WTC11 (cell line): ENCODE measurements around the gene CD276. TPM values are rescaled to one million over a fixed set of nuclear protein-coding genes. Genes with fewer than 3 reads are reported as not detected.

Experiments
- ATAC-seq: fragments of 200-7000 bp; cut with Tn5 transposase; 2 replicates; pipeline ENCODE4 v1.10.0; 2021; ENCODE audit warnings: mild to moderate bottlenecking, moderate library complexity
- CTCF ChIA-PET: fragments of 300-600 bp; sonication (Branson Sonifier 250); formaldehyde crosslinking; loops from one replicate; lab custom pipeline; 2021; ENCODE audit warnings: antibody characterized with exemption; lab: Charles Lee
- POLR2A ChIA-PET: fragments of 350-600 bp; sonication (Branson Sonifier 250); formaldehyde crosslinking; loops from one replicate; lab custom pipeline; 2021; ENCODE audit warnings: antibody characterized with exemption; lab: Charles Lee
- DNase-seq: peaks from one replicate; pipeline ENCODE4 v3.0.0; 2021; ENCODE audit warnings: low spot score
- H3K27ac Mint-ChIP-seq: 2 replicates; pipeline ENCODE4 v1.8.0; 2021; ENCODE audit warnings: mixed read lengths
- H3K27me3 Mint-ChIP-seq: 2 replicates; pipeline ENCODE4 v1.8.0; 2021; ENCODE audit warnings: low read depth, mild to moderate bottlenecking, moderate library complexity, mixed read lengths
- H3K36me3 Mint-ChIP-seq: 2 replicates; pipeline ENCODE4 v1.8.0; 2021; ENCODE audit warnings: mixed read lengths
- H3K4me1 Mint-ChIP-seq: 2 replicates; pipeline ENCODE4 v1.8.0; 2022; ENCODE audit warnings: mixed read lengths
- H3K4me3 Mint-ChIP-seq: 2 replicates; pipeline ENCODE4 v1.8.0; 2021; ENCODE audit warnings: mild to moderate bottlenecking, moderate library complexity, mixed read lengths
- H3K9me3 Mint-ChIP-seq: 2 replicates; pipeline ENCODE4 v1.8.0; 2021; ENCODE audit warnings: mixed read lengths
- ATF1 ChIP-seq: sonication (generic); formaldehyde crosslinking; IDR thresholded peaks from 2 replicates; pipeline ENCODE4 v1.8.1; 2023; ENCODE audit warnings: mild to moderate bottlenecking, moderate library complexity, missing genetic modification reagents
- ESRRA ChIP-seq: sonication (generic); formaldehyde crosslinking; IDR thresholded peaks from 2 replicates; pipeline ENCODE4 v1.8.1; 2022; ENCODE audit warnings: mild to moderate bottlenecking, missing genetic modification reagents, borderline replicate concordance
- IRF2 ChIP-seq: sonication (generic); formaldehyde crosslinking; IDR thresholded peaks from 2 replicates; pipeline ENCODE4 v1.8.0; 2022; ENCODE audit warnings: low read depth, missing genetic modification reagents, borderline replicate concordance
- NFATC4 ChIP-seq: fragments of 250-450 bp; sonication (Bioruptor Pico); IDR thresholded peaks from 2 replicates; pipeline ENCODE4 v1.9.0; 2021; ENCODE audit warnings: mild to moderate bottlenecking
- NR3C1 ChIP-seq: sonication (generic); formaldehyde crosslinking; conservative IDR thresholded peaks from 2 replicates; pipeline ENCODE4 v1.8.1; 2023; ENCODE audit warnings: low read depth, mild to moderate bottlenecking, missing genetic modification reagents
- OVOL2 ChIP-seq: fragments of 250-450 bp; sonication (Bioruptor Pico); IDR thresholded peaks from 2 replicates; pipeline ENCODE4 v1.9.0; 2021; ENCODE audit warnings: mild to moderate bottlenecking, borderline replicate concordance
- SMAD4 ChIP-seq: sonication (generic); formaldehyde crosslinking; IDR thresholded peaks from 2 replicates; pipeline ENCODE4 v1.8.0; 2022; ENCODE audit warnings: mild to moderate bottlenecking, missing genetic modification reagents
- TEAD4 ChIP-seq: sonication (generic); formaldehyde crosslinking; IDR thresholded peaks from 2 replicates; pipeline ENCODE4 v1.8.0; 2022; ENCODE audit warnings: mild to moderate bottlenecking, missing genetic modification reagents
- USF1 ChIP-seq: sonication (generic); formaldehyde crosslinking; IDR thresholded peaks from 2 replicates; pipeline ENCODE4 v1.8.0; 2022; ENCODE audit warnings: mild to moderate bottlenecking, missing genetic modification reagents
- ZNF121 ChIP-seq: sonication (generic); formaldehyde crosslinking; IDR thresholded peaks from 2 replicates; pipeline ENCODE4 v1.8.0; 2023; ENCODE audit warnings: missing genetic modification reagents
- ZNF416 ChIP-seq: fragments of 250-450 bp; sonication (Bioruptor Pico); IDR thresholded peaks from 2 replicates; pipeline ENCODE4 v1.9.0; 2021; ENCODE audit warnings: mild to moderate bottlenecking, inconsistent platforms
- total RNA-seq: library from RNA; stranded (reverse); gene quantifications from 3 replicates; pipeline ENCODE4 v1.2.3, GENCODE V29; 2021
- TF ChIP-seq, protein P1 (sequence below): sonication (generic); formaldehyde crosslinking; IDR thresholded peaks from 2 replicates; pipeline ENCODE4 v1.8.0; 2022; ENCODE audit warnings: missing genetic modification reagents
- TF ChIP-seq, protein P2 (sequence below): sonication (generic); formaldehyde crosslinking; IDR thresholded peaks from 2 replicates; pipeline ENCODE4 v1.8.0; 2023; ENCODE audit warnings: missing genetic modification reagents
- TF ChIP-seq, protein P3 (sequence below): sonication (generic); formaldehyde crosslinking; IDR thresholded peaks from 2 replicates; pipeline ENCODE4 v1.8.1; 2023; ENCODE audit warnings: mild to moderate bottlenecking, missing genetic modification reagents
- TF ChIP-seq, protein P4 (sequence below): sonication (generic); formaldehyde crosslinking; IDR thresholded peaks from 2 replicates; pipeline ENCODE4 v1.8.1; 2023; ENCODE audit warnings: mild to moderate bottlenecking, missing genetic modification reagents, moderate library complexity
- TF ChIP-seq, protein P5 (sequence below): sonication (generic); formaldehyde crosslinking; IDR thresholded peaks from 2 replicates; pipeline ENCODE4 v1.8.0; 2023; ENCODE audit warnings: mild to moderate bottlenecking, missing genetic modification reagents
- TF ChIP-seq, protein P6 (sequence below): sonication (generic); formaldehyde crosslinking; IDR thresholded peaks from 2 replicates; pipeline ENCODE4 v1.8.1; 2022; ENCODE audit warnings: low read depth, missing genetic modification reagents, borderline replicate concordance

The CD276 gene
- total RNA-seq, 1 experiment from 2014 or later: 153 TPM

DNA sequence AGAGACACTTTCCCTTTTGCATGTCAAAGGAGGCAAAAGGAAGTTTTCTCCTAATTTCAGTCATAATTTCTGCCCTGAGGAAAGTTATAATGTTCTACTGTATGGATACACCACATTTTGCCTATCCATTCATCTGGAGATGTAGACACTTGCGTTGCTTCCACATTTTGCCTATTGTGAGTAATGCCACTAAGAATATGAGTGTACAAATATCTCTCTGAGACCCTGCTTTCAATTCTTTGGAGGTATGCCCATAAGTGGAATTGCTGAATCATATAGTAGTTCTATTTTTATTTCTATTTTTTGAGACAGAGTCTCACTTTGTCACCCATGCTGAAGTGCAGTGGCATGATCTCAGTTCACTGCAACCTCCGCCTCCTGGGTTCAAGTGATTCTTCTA, 3.6 kb upstream of the CD276 start (continued):
- TF ChIP-seq, protein P1, sequence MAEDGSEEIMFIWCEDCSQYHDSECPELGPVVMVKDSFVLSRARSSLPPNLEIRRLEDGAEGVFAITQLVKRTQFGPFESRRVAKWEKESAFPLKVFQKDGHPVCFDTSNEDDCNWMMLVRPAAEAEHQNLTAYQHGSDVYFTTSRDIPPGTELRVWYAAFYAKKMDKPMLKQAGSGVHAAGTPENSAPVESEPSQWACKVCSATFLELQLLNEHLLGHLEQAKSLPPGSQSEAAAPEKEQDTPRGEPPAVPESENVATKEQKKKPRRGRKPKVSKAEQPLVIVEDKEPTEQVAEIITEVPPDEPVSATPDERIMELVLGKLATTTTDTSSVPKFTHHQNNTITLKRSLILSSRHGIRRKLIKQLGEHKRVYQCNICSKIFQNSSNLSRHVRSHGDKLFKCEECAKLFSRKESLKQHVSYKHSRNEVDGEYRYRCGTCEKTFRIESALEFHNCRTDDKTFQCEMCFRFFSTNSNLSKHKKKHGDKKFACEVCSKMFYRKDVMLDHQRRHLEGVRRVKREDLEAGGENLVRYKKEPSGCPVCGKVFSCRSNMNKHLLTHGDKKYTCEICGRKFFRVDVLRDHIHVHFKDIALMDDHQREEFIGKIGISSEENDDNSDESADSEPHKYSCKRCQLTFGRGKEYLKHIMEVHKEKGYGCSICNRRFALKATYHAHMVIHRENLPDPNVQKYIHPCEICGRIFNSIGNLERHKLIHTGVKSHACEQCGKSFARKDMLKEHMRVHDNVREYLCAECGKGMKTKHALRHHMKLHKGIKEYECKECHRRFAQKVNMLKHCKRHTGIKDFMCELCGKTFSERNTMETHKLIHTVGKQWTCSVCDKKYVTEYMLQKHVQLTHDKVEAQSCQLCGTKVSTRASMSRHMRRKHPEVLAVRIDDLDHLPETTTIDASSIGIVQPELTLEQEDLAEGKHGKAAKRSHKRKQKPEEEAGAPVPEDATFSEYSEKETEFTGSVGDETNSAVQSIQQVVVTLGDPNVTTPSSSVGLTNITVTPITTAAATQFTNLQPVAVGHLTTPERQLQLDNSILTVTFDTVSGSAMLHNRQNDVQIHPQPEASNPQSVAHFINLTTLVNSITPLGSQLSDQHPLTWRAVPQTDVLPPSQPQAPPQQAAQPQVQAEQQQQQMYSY (CRISPR knock-in tag): no peak
- TF ChIP-seq, protein P2, sequence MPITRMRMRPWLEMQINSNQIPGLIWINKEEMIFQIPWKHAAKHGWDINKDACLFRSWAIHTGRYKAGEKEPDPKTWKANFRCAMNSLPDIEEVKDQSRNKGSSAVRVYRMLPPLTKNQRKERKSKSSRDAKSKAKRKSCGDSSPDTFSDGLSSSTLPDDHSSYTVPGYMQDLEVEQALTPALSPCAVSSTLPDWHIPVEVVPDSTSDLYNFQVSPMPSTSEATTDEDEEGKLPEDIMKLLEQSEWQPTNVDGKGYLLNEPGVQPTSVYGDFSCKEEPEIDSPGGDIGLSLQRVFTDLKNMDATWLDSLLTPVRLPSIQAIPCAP: no peak
- TF ChIP-seq ZNF121 (CRISPR knock-in tag) (no peak), SMAD4 (CRISPR knock-in tag) (no peak), OVOL2 (CRISPR knock-in tag) (no peak), TEAD4 (CRISPR knock-in tag) (no peak), ESRRA (CRISPR knock-in tag) (no peak), IRF2 (CRISPR knock-in tag) (no peak), ATF1 (CRISPR knock-in tag) (no peak)
- TF ChIP-seq, all 79 proteins: peak for 0

GRCh38 chr15:73681063-73681462, 3.1 kb upstream of the CD276 start:
- Mint-ChIP-seq H3K4me3 (no peak overlapping the region), H3K27ac (no peak overlapping the region), H3K27me3 (no peaks in the 10 kb centered on the region), H3K36me3 (no peaks in the 10 kb centered on the region), H3K9me3 (no peaks in the 10 kb centered on the region), H3K4me1 (peaks cover 23% of the 10 kb centered on the region)
- ChIA-PET POLR2A (no interaction called here), CTCF (interaction anchor here (0.7 to 5.3 kb wide), 3 partner anchors 11 to 45 kb away, joined by 3 to 98 read pairs (median 10); no protein-coding TSS in a partner anchor)
- TF ChIP-seq NR3C1 (CRISPR knock-in tag) (no peak), NFATC4 (CRISPR knock-in tag) (no peak), ZNF416 (CRISPR knock-in tag) (no peak), USF1 (CRISPR knock-in tag) (peak; percentile 64; the same call in 1 of the 2 replicates), ZNF121 (CRISPR knock-in tag) (no peak)
- TF ChIP-seq, protein P3, sequence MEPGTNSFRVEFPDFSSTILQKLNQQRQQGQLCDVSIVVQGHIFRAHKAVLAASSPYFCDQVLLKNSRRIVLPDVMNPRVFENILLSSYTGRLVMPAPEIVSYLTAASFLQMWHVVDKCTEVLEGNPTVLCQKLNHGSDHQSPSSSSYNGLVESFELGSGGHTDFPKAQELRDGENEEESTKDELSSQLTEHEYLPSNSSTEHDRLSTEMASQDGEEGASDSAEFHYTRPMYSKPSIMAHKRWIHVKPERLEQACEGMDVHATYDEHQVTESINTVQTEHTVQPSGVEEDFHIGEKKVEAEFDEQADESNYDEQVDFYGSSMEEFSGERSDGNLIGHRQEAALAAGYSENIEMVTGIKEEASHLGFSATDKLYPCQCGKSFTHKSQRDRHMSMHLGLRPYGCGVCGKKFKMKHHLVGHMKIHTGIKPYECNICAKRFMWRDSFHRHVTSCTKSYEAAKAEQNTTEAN (CRISPR knock-in tag): no peak
- TF ChIP-seq, protein P4, sequence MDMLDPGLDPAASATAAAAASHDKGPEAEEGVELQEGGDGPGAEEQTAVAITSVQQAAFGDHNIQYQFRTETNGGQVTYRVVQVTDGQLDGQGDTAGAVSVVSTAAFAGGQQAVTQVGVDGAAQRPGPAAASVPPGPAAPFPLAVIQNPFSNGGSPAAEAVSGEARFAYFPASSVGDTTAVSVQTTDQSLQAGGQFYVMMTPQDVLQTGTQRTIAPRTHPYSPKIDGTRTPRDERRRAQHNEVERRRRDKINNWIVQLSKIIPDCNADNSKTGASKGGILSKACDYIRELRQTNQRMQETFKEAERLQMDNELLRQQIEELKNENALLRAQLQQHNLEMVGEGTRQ: peak; percentile 73
- TF ChIP-seq, protein P2: no peak
- TF ChIP-seq, protein P5, sequence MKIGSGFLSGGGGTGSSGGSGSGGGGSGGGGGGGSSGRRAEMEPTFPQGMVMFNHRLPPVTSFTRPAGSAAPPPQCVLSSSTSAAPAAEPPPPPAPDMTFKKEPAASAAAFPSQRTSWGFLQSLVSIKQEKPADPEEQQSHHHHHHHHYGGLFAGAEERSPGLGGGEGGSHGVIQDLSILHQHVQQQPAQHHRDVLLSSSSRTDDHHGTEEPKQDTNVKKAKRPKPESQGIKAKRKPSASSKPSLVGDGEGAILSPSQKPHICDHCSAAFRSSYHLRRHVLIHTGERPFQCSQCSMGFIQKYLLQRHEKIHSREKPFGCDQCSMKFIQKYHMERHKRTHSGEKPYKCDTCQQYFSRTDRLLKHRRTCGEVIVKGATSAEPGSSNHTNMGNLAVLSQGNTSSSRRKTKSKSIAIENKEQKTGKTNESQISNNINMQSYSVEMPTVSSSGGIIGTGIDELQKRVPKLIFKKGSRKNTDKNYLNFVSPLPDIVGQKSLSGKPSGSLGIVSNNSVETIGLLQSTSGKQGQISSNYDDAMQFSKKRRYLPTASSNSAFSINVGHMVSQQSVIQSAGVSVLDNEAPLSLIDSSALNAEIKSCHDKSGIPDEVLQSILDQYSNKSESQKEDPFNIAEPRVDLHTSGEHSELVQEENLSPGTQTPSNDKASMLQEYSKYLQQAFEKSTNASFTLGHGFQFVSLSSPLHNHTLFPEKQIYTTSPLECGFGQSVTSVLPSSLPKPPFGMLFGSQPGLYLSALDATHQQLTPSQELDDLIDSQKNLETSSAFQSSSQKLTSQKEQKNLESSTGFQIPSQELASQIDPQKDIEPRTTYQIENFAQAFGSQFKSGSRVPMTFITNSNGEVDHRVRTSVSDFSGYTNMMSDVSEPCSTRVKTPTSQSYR: no peak
- TF ChIP-seq, protein P6, sequence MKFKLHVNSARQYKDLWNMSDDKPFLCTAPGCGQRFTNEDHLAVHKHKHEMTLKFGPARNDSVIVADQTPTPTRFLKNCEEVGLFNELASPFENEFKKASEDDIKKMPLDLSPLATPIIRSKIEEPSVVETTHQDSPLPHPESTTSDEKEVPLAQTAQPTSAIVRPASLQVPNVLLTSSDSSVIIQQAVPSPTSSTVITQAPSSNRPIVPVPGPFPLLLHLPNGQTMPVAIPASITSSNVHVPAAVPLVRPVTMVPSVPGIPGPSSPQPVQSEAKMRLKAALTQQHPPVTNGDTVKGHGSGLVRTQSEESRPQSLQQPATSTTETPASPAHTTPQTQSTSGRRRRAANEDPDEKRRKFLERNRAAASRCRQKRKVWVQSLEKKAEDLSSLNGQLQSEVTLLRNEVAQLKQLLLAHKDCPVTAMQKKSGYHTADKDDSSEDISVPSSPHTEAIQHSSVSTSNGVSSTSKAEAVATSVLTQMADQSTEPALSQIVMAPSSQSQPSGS (CRISPR knock-in tag): no peak
- DNase-seq (no peak), ATAC-seq (no peak)
